Ovary (tissue), 9 donors: Measurements from ENCODE around the gene TTC22. TPM values are rescaled to one million over a fixed set of nuclear protein-coding genes. Genes with fewer than 3 reads are reported as not detected.

ENCODE experiments used
- DNase-seq, 5 donors: peaks; one replicate each; pipeline ENCODE4 v3.0.0-alpha.2; 2019 to 2020
- H3K27ac ChIP-seq, 2 donors: fragments of 200-600 bp; one replicate each; pipeline versions ENCODE4 v1.5.1 to v1.8.0; 2019 to 2022
- H3K27me3 ChIP-seq: fragments of 200-600 bp; one replicate; pipeline ENCODE4 v1.8.0; 2022
- H3K36me3 ChIP-seq: fragments of 200-600 bp; sonication (generic); one replicate; pipeline ENCODE4 v1.5.1; 2019
- H3K4me1 ChIP-seq: one replicate; pipeline ENCODE4 v1.8.1; 2013; ENCODE audit warnings: mild to moderate bottlenecking, moderate library complexity; ENCODE audit not compliant: insufficient read depth
- H3K4me3 ChIP-seq: fragments of 200-600 bp; sonication (generic); one replicate; pipeline ENCODE4 v1.5.1; 2017
- H3K9me3 ChIP-seq, 2 donors: fragments of 200-600 bp in 1 of 2; sonication (generic) in 1 of 2; one replicate each; pipeline versions ENCODE4 v1.5.1 to v1.8.1; 2013 to 2019; ENCODE audit warnings: mild to moderate bottlenecking in 1 of 2, moderate library complexity in 1 of 2
- EP300 ChIP-seq: sonication (generic); formaldehyde crosslinking; IDR thresholded peaks from one replicate; pipeline ENCODE4 v1.6.1; 2017; ENCODE audit warnings: antibody characterized with exemption
- POLR2A ChIP-seq: fragments of 450-650 bp; IDR thresholded peaks from one replicate; pipeline ENCODE4 v1.6.1; 2017; ENCODE audit warnings: antibody characterized with exemption, mild to moderate bottlenecking, moderate library complexity
- WGBS, 3 donors: extraction: QIAGEN DNeasy Blood & Tissue Kit in 1 of 3; methylation state at CpG; one replicate each; pipeline versions ENCODE4 v1.1.5 to v1.1.7; 2013 to 2017; 5-methylcytosine and 5-hydroxymethylcytosine counted together
- intact Hi-C, 4 donors: fragments of 100-400 bp; cut with DNase I; formaldehyde crosslinking; loops; one replicate each; pipeline versions ENCODE4 v1.11.0 to v1.15.1; 2022 to 2023
- polyA plus RNA-seq, 2 donors: library from polyadenylated mRNA; stranded (reverse); fragments of 200-250 nt in 1 of 2; fragments of 350-450 nt in 1 of 2; fragmentation: Illumina TruSeq in 1 of 2; extraction: RNeasy Lipid Tissue Mini Kit (QIAGEN cat#74804) in 1 of 2; gene quantifications; one replicate each; pipeline ENCODE4 v1.2.3, GENCODE V29; 2013 to 2014
- total RNA-seq, 7 donors: library from RNA; depleted of rRNA in 2 of 7; stranded (reverse); fragments of >200 nt in 2 of 7; fragmentation: NEBNext Ultra II Directional in 3 of 7; extraction: Animal tissue kit (Norgen Biotek cat#: 25700) in 3 of 7; gene quantifications; one replicate each; pipeline versions ENCODE4 v1.1.0 to v1.2.4, GENCODE V29; 2016 to 2023
- TF ChIP-seq, protein P1 (sequence below), 3 donors: fragments of 450-650 bp in 2 of 3; fragments of 200-600 bp in 1 of 3; IDR thresholded peaks; one replicate each; pipeline versions ENCODE4 v1.5.1 to v1.8.0; 2016 to 2022; ENCODE audit warnings: antibody characterized with exemption in 3 of 3, mild to moderate bottlenecking in 1 of 3
- donor health status: DM: no; HTN: no; CAD: no; lungs with moderate emphysema.
- donor health status: DM: no; HTN: no; CAD: no.
- donor health status: Bipolar disorder and iron deficiency.
- donor health status: DM: yes; HTN: yes; CAD: no.
- donor health status: DM: no; HTN: no; CAD: no.
- donor health status: DM: yes; HTN: yes; CAD: no.

Gene TTC22
- total and polyA plus RNA-seq, 9 donors, result 0.13 to 9.1 (median 0.83) TPM

DNA sequence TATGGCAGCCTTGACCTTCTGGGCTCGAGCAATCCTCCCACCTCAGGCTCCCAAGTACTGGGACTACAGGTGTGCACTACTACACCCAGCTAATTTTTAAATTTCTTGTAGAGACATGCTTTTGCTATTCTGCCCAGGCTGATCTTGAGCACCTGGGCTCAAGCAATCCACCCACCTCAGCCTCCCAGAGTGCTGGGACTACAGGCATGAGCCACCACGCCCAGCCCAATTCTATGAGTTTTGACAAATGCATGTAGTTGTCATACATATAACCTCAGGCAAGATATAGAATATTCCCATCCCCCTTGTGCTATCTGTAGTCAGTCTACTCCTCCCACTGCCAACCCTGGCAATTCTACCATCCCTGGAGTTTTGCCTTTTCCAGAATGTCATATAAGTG lies 38.7 kb upstream of the TTC22 start:
- H3K4me1 ChIP-seq, result no peaks in the 10 kb centered on the region
- 54 to 88% (median 63%) methylated on average over 2 of the region's 2 CpGs for WGBS, 3 donors
- no peak overlapping the region for H3K27ac ChIP-seq
- H3K27me3 ChIP-seq, result no peaks in the 10 kb centered on the region
- no peak overlapping the region for H3K4me3 ChIP-seq
- DNase-seq, result no peak
- H3K36me3 ChIP-seq, result no peaks in the 10 kb centered on the region
- H3K9me3 ChIP-seq, result no peaks in the 10 kb centered on the region
- no peak for TF ChIP-seq EP300
- TF ChIP-seq POLR2A, result no peak
- TF ChIP-seq, protein P1, sequence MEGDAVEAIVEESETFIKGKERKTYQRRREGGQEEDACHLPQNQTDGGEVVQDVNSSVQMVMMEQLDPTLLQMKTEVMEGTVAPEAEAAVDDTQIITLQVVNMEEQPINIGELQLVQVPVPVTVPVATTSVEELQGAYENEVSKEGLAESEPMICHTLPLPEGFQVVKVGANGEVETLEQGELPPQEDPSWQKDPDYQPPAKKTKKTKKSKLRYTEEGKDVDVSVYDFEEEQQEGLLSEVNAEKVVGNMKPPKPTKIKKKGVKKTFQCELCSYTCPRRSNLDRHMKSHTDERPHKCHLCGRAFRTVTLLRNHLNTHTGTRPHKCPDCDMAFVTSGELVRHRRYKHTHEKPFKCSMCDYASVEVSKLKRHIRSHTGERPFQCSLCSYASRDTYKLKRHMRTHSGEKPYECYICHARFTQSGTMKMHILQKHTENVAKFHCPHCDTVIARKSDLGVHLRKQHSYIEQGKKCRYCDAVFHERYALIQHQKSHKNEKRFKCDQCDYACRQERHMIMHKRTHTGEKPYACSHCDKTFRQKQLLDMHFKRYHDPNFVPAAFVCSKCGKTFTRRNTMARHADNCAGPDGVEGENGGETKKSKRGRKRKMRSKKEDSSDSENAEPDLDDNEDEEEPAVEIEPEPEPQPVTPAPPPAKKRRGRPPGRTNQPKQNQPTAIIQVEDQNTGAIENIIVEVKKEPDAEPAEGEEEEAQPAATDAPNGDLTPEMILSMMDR (IDR thresholded peaks at IDR 0.05), result no peak
- intact Hi-C loops, result no loop called here

DNA sequence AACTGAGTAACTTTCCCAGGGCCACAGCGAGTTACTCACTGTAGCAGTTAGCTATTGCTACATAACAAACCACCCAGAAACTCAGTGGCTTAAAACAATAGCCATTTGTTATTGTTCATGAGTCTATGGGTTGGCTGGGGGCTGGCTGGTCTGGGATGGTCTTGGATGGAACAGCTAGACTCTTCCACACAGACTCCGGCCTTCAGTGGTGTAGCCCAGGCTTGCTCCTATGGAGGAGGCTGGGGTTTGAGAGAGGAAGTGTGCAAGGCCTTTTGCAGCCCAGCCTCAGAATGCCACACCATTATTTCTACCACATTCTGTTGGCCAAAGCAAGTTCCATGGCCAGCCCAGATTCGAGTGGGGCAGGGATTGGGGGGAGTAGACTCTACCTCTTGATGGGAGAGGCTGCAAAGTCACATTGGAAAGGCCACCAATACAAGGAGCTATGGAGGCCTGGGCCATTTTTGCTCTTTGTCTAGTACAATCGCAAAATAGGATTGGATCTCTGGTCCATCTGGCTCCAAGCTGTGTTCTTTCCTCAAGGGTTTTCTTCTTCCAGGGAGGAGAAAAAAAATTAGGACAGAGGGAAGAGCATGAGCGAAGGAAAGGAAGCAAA lies 37.5 kb upstream of the TTC22 start:
- intact Hi-C loops, result no loop called here
- no peak overlapping the region for H3K27ac ChIP-seq
- TF ChIP-seq EP300 (no peak), POLR2A (no peak)
- TF ChIP-seq, protein P1 (IDR thresholded peaks at IDR 0.05), result no peak
- no peak overlapping the region for H3K4me3 ChIP-seq
- H3K9me3 ChIP-seq, result no peaks in the 10 kb centered on the region
- H3K4me1 ChIP-seq, result no peaks in the 10 kb centered on the region
- WGBS, 3 donors, result 88 to 92% (median 89%) methylated on average over 5 of the region's 5 CpGs
- no peak for DNase-seq
- no peaks in the 10 kb centered on the region for H3K36me3 ChIP-seq
- no peaks in the 10 kb centered on the region for H3K27me3 ChIP-seq

DNA sequence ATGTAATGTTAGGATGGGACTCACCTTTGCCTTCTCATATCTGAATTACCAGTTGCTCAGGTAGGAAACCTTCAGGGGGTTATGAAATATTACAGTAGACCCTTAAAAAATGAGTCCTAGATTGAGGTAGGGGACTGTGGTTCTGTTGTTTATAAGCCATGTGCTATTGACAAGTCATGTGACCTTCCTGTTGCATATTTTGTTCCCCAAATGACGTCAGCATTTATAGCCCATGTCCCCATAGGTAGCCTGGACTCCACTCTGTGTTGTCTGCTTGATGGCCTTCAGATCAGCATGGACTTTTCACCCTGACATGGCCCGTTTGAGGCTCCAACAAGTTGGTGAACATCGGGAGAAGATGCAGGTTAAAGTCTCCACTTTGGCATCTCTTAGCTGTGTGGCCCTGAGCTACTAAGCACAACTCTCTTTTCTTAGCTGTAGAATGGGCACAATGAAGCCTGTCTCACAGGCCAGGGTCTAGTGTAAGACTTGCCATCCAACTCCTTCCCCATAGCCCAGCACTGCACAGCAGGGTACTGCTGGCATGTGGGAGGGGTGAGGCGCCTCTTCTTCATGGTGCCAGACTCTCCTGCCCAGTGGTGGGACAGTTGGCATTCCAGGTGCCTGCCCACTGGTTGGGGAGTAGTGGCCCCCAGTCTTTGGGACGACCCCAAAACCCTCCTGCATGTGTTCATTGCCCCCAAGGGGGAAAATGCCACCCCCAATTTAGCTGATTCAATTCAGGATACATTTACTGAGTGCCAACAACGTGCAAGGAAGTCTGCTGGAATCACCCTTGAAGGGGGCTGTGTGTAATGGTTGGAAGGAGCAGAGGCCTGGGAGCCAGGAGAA lies 36.1 kb upstream of the TTC22 start:
- Histone ChIP-seq H3K4me3 (no peak overlapping the region), H3K27me3 (no peaks in the 10 kb centered on the region), H3K9me3 (no peaks in the 10 kb centered on the region), H3K4me1 (no peaks in the 10 kb centered on the region), H3K27ac (no peak overlapping the region), H3K36me3 (no peaks in the 10 kb centered on the region)
- intact Hi-C loops, result no loop called here
- TF ChIP-seq, protein P1 (IDR thresholded peaks at IDR 0.05), result no peak
- TF ChIP-seq POLR2A, result no peak
- TF ChIP-seq EP300, result no peak
- DNase-seq, result no peak
- 64 to 69% (median 66%) methylated on average over 6 of the region's 6 CpGs for WGBS, 3 donors

DNA sequence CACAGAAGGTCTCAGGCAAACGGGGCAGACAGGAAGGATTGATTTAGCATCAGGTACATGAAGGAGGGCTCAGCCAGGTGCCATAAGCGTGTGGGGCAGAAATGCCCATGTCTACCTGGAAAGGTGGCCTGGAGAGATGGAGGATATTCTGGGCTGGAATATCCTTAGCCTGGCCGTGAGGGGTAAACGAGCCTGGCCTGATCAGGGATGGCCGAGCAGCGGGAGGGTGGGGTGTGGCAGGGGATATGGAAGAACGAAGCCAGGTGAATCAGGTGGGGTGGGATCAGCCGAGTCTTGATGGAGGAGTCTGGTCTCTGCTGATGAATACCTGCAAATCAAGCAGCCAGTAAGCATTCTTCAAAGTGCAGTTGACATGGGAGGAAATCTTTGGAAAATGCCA lies 35.5 kb upstream of the TTC22 start:
- no peaks in the 10 kb centered on the region for H3K4me1 ChIP-seq
- no peaks in the 10 kb centered on the region for H3K9me3 ChIP-seq
- H3K36me3 ChIP-seq, result no peaks in the 10 kb centered on the region
- intact Hi-C loops, result no loop called here
- 76 to 83% (median 81%) methylated on average over 8 of the region's 8 CpGs for WGBS, 3 donors
- H3K27me3 ChIP-seq, result no peaks in the 10 kb centered on the region
- DNase-seq, result no peak
- H3K4me3 ChIP-seq, result no peak overlapping the region
- TF ChIP-seq EP300 (no peak), POLR2A (no peak)
- TF ChIP-seq, protein P1 (IDR thresholded peaks at IDR 0.05), result no peak
- no peak overlapping the region for H3K27ac ChIP-seq
